Calu3 (cell line): ENCODE results near the gene CDKAL1. TPM values are rescaled to one million over a fixed set of nuclear protein-coding genes. Genes with fewer than 3 reads are reported as not detected.

Experiments
- BruUV-seq: library from RNA; stranded (reverse); fragments of 400-500 nt; replicated peaks from 2 replicates; lab custom pipeline; 2021; lab: Mats Ljungman, UMichigan
- CTCF ChIA-PET: fragments of 300-600 bp; sonication (Branson Sonifier 250); formaldehyde crosslinking; loops from one replicate; lab custom pipeline; 2022; ENCODE audit warnings: antibody characterized with exemption; lab: Charles Lee
- DNase-seq: peaks from one replicate; pipeline ENCODE4 v3.0.0; 2022
- H3K27ac Mint-ChIP-seq: one replicate; pipeline ENCODE4 v1.8.0; 2022; ENCODE audit warnings: mixed read lengths; ENCODE audit not compliant: unreplicated experiment
- H3K27me3 Mint-ChIP-seq: one replicate; pipeline ENCODE4 v1.8.0; 2022; ENCODE audit warnings: mixed read lengths; ENCODE audit not compliant: unreplicated experiment
- H3K36me3 Mint-ChIP-seq: one replicate; pipeline ENCODE4 v1.8.0; 2022; ENCODE audit warnings: mild to moderate bottlenecking, moderate library complexity, mixed read lengths; ENCODE audit not compliant: insufficient read depth, unreplicated experiment
- H3K4me1 Mint-ChIP-seq: one replicate; pipeline ENCODE4 v1.8.0; 2022; ENCODE audit warnings: mild to moderate bottlenecking, low read depth, mixed read lengths; ENCODE audit not compliant: unreplicated experiment
- H3K4me3 Mint-ChIP-seq: one replicate; pipeline ENCODE4 v1.8.0; 2022; ENCODE audit warnings: mild to moderate bottlenecking, low read depth, moderate library complexity, mixed read lengths; ENCODE audit not compliant: unreplicated experiment
- H3K9me3 Mint-ChIP-seq: one replicate; pipeline ENCODE4 v1.8.0; 2022; ENCODE audit warnings: low read depth, mixed read lengths; ENCODE audit not compliant: unreplicated experiment
- CTCF ChIP-seq: fragments of 200-600 bp; IDR thresholded peaks from one replicate; pipeline ENCODE4 v1.8.0; 2022; ENCODE audit warnings: antibody characterized with exemption; ENCODE audit not compliant: unreplicated experiment
- intact Hi-C: fragments of 100-400 bp; cut with micrococcal nuclease; formaldehyde crosslinking; loops from one replicate; pipeline ENCODE4 v1.10.0; 2022; ENCODE audit not compliant: unreplicated experiment
- total RNA-seq: library from RNA; stranded (reverse); gene quantifications from 2 replicates; pipeline ENCODE4 v1.2.3, GENCODE V29; 2022

CDKAL1 gene
- total RNA-seq, 1 experiment from 2014 or later: 39.6 TPM

- peaks cover 55% of the 10 kb centered on the region for H3K4me1 Mint-ChIP-seq
- CTCF ChIA-PET: interaction anchor here (0.7 kb wide), 2 partner anchors 81 to 1138 kb away, joined by 3 to 4 read pairs; no protein-coding TSS in a partner anchor
- BruUV-seq: no TSS peak
- H3K36me3 Mint-ChIP-seq: no peaks in the 10 kb centered on the region
- H3K4me3 Mint-ChIP-seq: no peak overlapping the region
- H3K9me3 Mint-ChIP-seq: no peaks in the 10 kb centered on the region
- no peak for TF ChIP-seq CTCF
- no peak for DNase-seq
- no peak overlapping the region for H3K27ac Mint-ChIP-seq
- intact Hi-C loops: no loop called here
- no peaks in the 10 kb centered on the region for H3K27me3 Mint-ChIP-seq
Measured at GRCh38 chr6:20700375-20700774, 166.1 kb downstream of the CDKAL1 start.

- no TSS peak for BruUV-seq
- CTCF ChIA-PET: no interaction called here
Measured at GRCh38 chr6:20702366-20702765, 168.1 kb downstream of the CDKAL1 start.

GRCh38 chr6:20703049-20703448, 168.8 kb downstream of the CDKAL1 start:
- no peak overlapping the region for H3K4me3 Mint-ChIP-seq
- DNase-seq: no peak
- peak overlapping the region; percentile 19 for H3K27ac Mint-ChIP-seq
- no peaks in the 10 kb centered on the region for H3K9me3 Mint-ChIP-seq
- H3K4me1 Mint-ChIP-seq: peaks cover 64% of the 10 kb centered on the region
- H3K27me3 Mint-ChIP-seq: no peaks in the 10 kb centered on the region
- CTCF ChIA-PET: interaction anchor here (0.7 kb wide), 1 partner anchor 57 kb away, joined by 3 read pairs; no protein-coding TSS in a partner anchor
- H3K36me3 Mint-ChIP-seq: no peaks in the 10 kb centered on the region
- intact Hi-C loops: no loop called here
- no TSS peak for BruUV-seq
- no peak for TF ChIP-seq CTCF

More at GRCh38 chr6:20702366-20702765, 168.1 kb downstream of the CDKAL1 start:
- Mint-ChIP-seq H3K4me3 (no peak overlapping the region), H3K4me1 (peaks cover 66% of the 10 kb centered on the region), H3K36me3 (no peaks in the 10 kb centered on the region), H3K27me3 (no peaks in the 10 kb centered on the region), H3K27ac (peak overlapping the region; percentile 30), H3K9me3 (no peaks in the 10 kb centered on the region)
- no peak for TF ChIP-seq CTCF
- intact Hi-C loops: no loop called here
- no peak for DNase-seq

- no peak for DNase-seq
- no peak for TF ChIP-seq CTCF
- H3K36me3 Mint-ChIP-seq: no peaks in the 10 kb centered on the region
- no peaks in the 10 kb centered on the region for H3K9me3 Mint-ChIP-seq
- no peaks in the 10 kb centered on the region for H3K27me3 Mint-ChIP-seq
- H3K4me1 Mint-ChIP-seq: peaks cover 62% of the 10 kb centered on the region
- intact Hi-C loops: no loop called here
- CTCF ChIA-PET: interaction anchor here (0.6 to 1.0 kb wide), 5 partner anchors 10 to 27 kb away, joined by 3 to 4 read pairs (median 3); no protein-coding TSS in a partner anchor
- no TSS peak for BruUV-seq
- H3K27ac Mint-ChIP-seq: peak overlapping the region; percentile 48
- peak overlapping the region; percentile 5 for H3K4me3 Mint-ChIP-seq
Measured at GRCh38 chr6:20704325-20705025, 170.2 kb downstream of the CDKAL1 start.
